Heart left ventricle (tissue), 16 donors: ENCODE measurements around the gene BCL7C. TPM values are rescaled to one million over a fixed set of nuclear protein-coding genes. Genes with fewer than 3 reads are reported as not detected.

Source experiments
- ATAC-seq, 4 donors: fragments of 200-7000 bp; cut with Tn5 transposase; one replicate each; pipeline ENCODE4 v1.9.1; 2020 to 2022; ENCODE audit warnings: moderate library complexity in 4 of 4, mild to moderate bottlenecking in 3 of 4, moderate number of reproducible peaks in 1 of 4
- DNase-seq, 5 donors: peaks; one replicate each; pipeline ENCODE4 v3.0.0-alpha.2; 2020
- H3K27ac ChIP-seq, 12 donors: fragments of 200-600 bp; sonication (generic) in 4 of 12; one replicate each; pipeline versions ENCODE4 v1.5.0 to v1.8.0; 2016 to 2022; ENCODE audit warnings: mild to moderate bottlenecking in 2 of 12
- H3K27me3 ChIP-seq, 9 donors: fragments of 200-600 bp; sonication (generic) in 2 of 9; one replicate each; pipeline versions ENCODE4 v1.5.1 to v1.8.0; 2016 to 2022; ENCODE audit warnings: mild to moderate bottlenecking in 3 of 9
- H3K36me3 ChIP-seq, 9 donors: fragments of 200-600 bp; sonication (generic) in 2 of 9; one replicate each; pipeline versions ENCODE4 v1.5.0 to v1.8.0; 2018 to 2022; ENCODE audit warnings: mild to moderate bottlenecking in 2 of 9
- H3K4me1 ChIP-seq, 12 donors: fragments of 200-600 bp; sonication (generic) in 4 of 12; one replicate each; pipeline versions ENCODE4 v1.5.0 to v1.8.0; 2016 to 2022; ENCODE audit warnings: mild to moderate bottlenecking in 3 of 12
- H3K4me3 ChIP-seq, 12 donors: fragments of 200-600 bp; sonication (generic) in 4 of 12; one replicate each; pipeline versions ENCODE4 v1.5.0 to v1.8.0; 2017 to 2022; ENCODE audit warnings: mild to moderate bottlenecking in 9 of 12, moderate library complexity in 4 of 12
- H3K9me3 ChIP-seq, 12 donors: fragments of 200-600 bp; sonication (generic) in 4 of 12; one replicate each; pipeline versions ENCODE4 v1.5.0 to v1.8.0; 2016 to 2022; ENCODE audit warnings: mild to moderate bottlenecking in 1 of 12
- POLR2A ChIP-seq, 2 donors: fragments of 450-650 bp; IDR thresholded peaks; one replicate each; pipeline ENCODE4 v1.6.1; 2017; ENCODE audit warnings: antibody characterized with exemption in 2 of 2, mild to moderate bottlenecking in 2 of 2, moderate library complexity in 2 of 2
- WGBS, 4 donors: extraction: QIAGEN DNeasy Blood & Tissue Kit in 2 of 4; methylation state at CpG; one replicate each; pipeline versions ENCODE4 v1.1.5 to v1.1.7; 2013 to 2018; 5-methylcytosine and 5-hydroxymethylcytosine counted together
- intact Hi-C, 10 donors: fragments of 100-400 bp; cut with DNase I; formaldehyde crosslinking; loops; one replicate each; pipeline versions ENCODE4 v1.11.1 to v1.14.2; 2022
- polyA plus RNA-seq, 2 donors: library from polyadenylated mRNA; stranded (reverse); fragments of 200-250 nt; gene quantifications; one replicate each; pipeline ENCODE4 v1.2.3, GENCODE V29; 2013
- total RNA-seq, 9 donors: library from RNA; depleted of rRNA in 2 of 9; stranded (reverse); fragments of >200 nt in 2 of 9; fragmentation: NEBNext Ultra II Directional in 3 of 9; extraction: Animal tissue kit (Norgen Biotek cat#: 25700) in 3 of 9; gene quantifications; one replicate each; pipeline versions ENCODE4 v1.1.0 to v1.2.4, GENCODE V29; 2016 to 2023
- TF ChIP-seq, protein P1 (sequence below), 12 donors: fragments of 200-600 bp; sonication (generic) in 4 of 12; IDR thresholded peaks; one replicate each; pipeline versions ENCODE4 v1.5.0 to v1.8.0; 2018 to 2022; ENCODE audit warnings: antibody characterized with exemption in 12 of 12, mild to moderate bottlenecking in 5 of 12
- donor health status: ischemic (EF 13 %, LVEDD 7.1; RV severe dilation, severe dysfunction).
- donor health status: healthy with polysubstance abuse.
- donor health status: DM: no; HTN: yes; CAD: no.
- donor health status: DM: no; HTN: no; CAD: no.
- donor health status: ischemic (EF 25% LVEDD 6.9; RV normal size, moderate dysfunction).
- donor health status: ischemic (EF 25% LVEDD 5.7; RV mildly dilated, moderate dysfunction).
- donor health status: healthy.
- donor health status: DM: yes; HTN: yes; CAD: no.
- donor health status: ischemic (EF 35%, LVEDD 5.7; RV mildly dilated, moderate dysfunction).
- donor health status: nonischemic (EF 11% LVEDD 7.7; RV severe dilation, severe dysfunction).
- donor health status: DM: yes; HTN: yes; CAD: no.
- donor health status: PGD.
- donor health status: ischemic (EF 29% LVEDD 5.4; RV normal size, mild dysfunction).
- donor health status: nonischemic (EF 23%, LVEDD 6.1; RV moderate dilation, normal function).

BCL7C gene
- total and polyA plus RNA-seq, 11 donors, result 23.1 to 43.4 (median 28.7) TPM

- intact Hi-C loops, result loop anchor here in 7 of 10 donors (5.0 to 10.0 kb wide), 3 partner anchors 52 to 57 kb away; partner anchors contain the start of gene SETD1A (in 1 of the 7)
- DNase-seq (no peak), ATAC-seq (no peak)
- Histone ChIP-seq H3K27ac (no peak overlapping the region), H3K9me3 (no peaks in the 10 kb centered on the region), H3K4me1 (peaks cover 0 to 56% (median 35%) of the 10 kb centered on the region in 12 donors), H3K27me3 (no peaks in the 10 kb centered on the region), H3K36me3 (no peaks in the 10 kb centered on the region), H3K4me3 (no peak overlapping the region)
- TF ChIP-seq, protein P1, sequence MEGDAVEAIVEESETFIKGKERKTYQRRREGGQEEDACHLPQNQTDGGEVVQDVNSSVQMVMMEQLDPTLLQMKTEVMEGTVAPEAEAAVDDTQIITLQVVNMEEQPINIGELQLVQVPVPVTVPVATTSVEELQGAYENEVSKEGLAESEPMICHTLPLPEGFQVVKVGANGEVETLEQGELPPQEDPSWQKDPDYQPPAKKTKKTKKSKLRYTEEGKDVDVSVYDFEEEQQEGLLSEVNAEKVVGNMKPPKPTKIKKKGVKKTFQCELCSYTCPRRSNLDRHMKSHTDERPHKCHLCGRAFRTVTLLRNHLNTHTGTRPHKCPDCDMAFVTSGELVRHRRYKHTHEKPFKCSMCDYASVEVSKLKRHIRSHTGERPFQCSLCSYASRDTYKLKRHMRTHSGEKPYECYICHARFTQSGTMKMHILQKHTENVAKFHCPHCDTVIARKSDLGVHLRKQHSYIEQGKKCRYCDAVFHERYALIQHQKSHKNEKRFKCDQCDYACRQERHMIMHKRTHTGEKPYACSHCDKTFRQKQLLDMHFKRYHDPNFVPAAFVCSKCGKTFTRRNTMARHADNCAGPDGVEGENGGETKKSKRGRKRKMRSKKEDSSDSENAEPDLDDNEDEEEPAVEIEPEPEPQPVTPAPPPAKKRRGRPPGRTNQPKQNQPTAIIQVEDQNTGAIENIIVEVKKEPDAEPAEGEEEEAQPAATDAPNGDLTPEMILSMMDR (IDR thresholded peaks at IDR 0.05), result no peak
- TF ChIP-seq POLR2A (IDR thresholded peaks at IDR 0.05), result no peak
- WGBS, 4 donors, result 85 to 100% (median 91%) methylated on average over 2 of the region's 2 CpGs
Observed at GRCh38 chr16:30899794-30900193, 5.9 kb upstream of the BCL7C start.

DNA sequence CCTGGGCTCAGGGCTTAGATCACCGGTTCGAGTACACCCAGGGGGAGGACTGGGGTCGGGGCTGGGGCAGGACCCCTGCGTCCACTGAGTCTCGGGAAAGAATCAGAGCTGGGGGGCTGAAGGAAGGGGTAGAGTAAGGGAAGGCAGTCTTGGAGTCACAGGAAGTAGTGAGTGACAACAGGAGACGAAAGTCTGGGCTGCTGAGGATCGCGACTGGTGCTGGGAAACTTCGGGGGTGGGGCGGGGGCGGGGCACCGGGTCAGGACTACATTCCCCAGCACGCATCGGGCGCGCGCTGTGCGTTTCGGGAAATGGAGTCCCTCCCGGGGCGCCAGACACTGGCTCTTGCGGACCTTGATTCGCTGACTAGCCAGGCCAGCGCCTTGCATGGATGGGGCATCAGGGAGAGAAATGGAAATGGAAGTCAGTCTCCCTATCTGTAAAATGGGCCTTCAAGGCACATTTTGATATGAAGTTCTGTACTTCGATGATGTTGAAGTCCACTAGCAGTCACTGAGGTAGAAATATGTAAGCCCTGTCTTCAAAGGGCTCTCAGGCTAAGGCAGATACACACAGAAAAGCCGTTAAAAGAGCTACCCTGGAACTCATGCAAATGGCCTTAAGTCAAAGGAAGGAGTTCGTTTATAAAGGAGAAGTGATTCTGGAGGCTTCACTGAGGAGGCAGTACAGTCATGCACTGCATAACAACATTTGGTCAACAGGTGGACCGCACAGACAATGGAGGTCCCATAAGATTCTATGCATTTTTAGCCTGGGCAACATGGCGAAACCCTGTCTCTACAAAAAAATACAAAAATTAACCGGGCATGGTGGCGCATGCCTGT is 3.2 kb upstream of the BCL7C start:
- H3K27me3 ChIP-seq, result no peaks in the 10 kb centered on the region
- no peaks in the 10 kb centered on the region for H3K9me3 ChIP-seq
- H3K27ac ChIP-seq, result peak overlapping the region; percentile 94 to 100 (median 98)
- H3K4me1 ChIP-seq, result peaks cover 0 to 53% (median 37%) of the 10 kb centered on the region in 12 donors
- TF ChIP-seq POLR2A (IDR thresholded peaks at IDR 0.05), result no peak
- TF ChIP-seq, protein P1 (IDR thresholded peaks at IDR 0.05), result no peak
- ATAC-seq, result peak; percentile 67 to 78 (median 70)
- intact Hi-C loops, result loop anchor here in 4 of 10 donors (2.0 to 10.0 kb wide), 4 partner anchors 22 to 58 kb away; partner anchors contain the start of genes FBXL19 (in 1 of the 4) and SETD1A (in 1 of the 4)
- 18 to 28% (median 21%) methylated on average over 20 to 31 of the region's 31 CpGs for WGBS, 4 donors
- H3K4me3 ChIP-seq, result peak overlapping the region; percentile 37 to 80 (median 66)
- peak; percentile 91 to 97 (median 94) for DNase-seq
- H3K36me3 ChIP-seq, result peaks cover 0 to 5% (median 4%) of the 10 kb centered on the region in 9 donors

DNA sequence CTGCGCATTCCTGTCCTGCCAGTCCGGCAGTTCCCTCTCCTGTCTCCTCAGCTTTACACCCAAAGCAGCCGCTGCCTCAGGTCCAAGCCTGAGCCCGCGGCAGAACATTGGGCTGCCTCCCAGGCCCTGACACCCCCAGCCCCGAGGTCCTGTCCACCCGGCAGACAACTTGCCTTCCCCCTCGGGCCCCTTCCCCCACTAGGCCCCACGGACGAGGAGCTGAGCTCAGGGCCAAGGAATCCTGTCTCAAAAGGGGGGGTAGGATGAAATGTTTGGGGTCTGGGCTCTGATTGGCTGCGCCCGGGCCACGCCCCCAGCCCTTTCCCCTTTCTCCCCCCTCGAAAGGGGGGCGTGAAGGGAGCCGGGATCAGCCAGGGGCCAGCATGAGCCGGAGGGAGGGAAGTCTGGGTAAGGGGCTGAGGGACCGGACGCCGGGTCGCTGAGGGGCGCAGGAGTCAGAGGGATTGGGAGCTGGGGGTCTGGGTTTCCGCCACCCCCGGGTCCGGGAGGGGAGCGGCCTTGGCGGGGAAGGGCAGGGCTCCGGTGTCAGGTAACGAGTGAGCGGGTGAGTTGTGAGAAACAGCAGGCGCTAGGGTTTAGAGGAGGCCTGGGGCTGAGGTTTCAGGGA is 2.5 kb upstream of the BCL7C start, which contains the start of gene CTF1:
Gene CTF1 (plus strand): TSS at position 354 of the 628 bp plus-strand sequence. CDS start 30 bp downstream, at position 384.
- H3K36me3 ChIP-seq, result peaks cover 0 to 13% (median 11%) of the 10 kb centered on the region in 9 donors
- no peaks in the 10 kb centered on the region for H3K9me3 ChIP-seq
- DNase-seq, result peak; percentile 84 to 88 (median 85)
- TF ChIP-seq, protein P1 (IDR thresholded peaks at IDR 0.05), result no peak
- TF ChIP-seq POLR2A (IDR thresholded peaks at IDR 0.05), result peak in 1 of 2 donors; percentile 53
- peak within 1 kb of the TSS; percentile 37 to 80 (median 66) for H3K4me3 ChIP-seq
- H3K27ac ChIP-seq, result peak within 1 kb of the TSS; percentile 94 to 100 (median 98)
- ATAC-seq, result peak; percentile 72 to 86 (median 75)
- H3K27me3 ChIP-seq, result no peaks in the 10 kb centered on the region
- intact Hi-C loops, result loop anchor here in 4 of 10 donors (2.0 to 10.0 kb wide), 4 partner anchors 22 to 58 kb away; partner anchors contain the start of genes FBXL19 (in 1 of the 4) and SETD1A (in 1 of the 4)
- 14 to 23% (median 18%) methylated on average over 29 to 31 of the region's 31 CpGs for WGBS, 4 donors
- peaks cover 0 to 48% (median 35%) of the 10 kb centered on the region in 12 donors for H3K4me1 ChIP-seq
